ENCODE data around the gene GRK5. TPM values are rescaled to one million over a fixed set of nuclear protein-coding genes. Genes with fewer than 3 reads are reported as not detected.

Gene GRK5
- total RNA-seq, 1 experiment from 2014 or later, result 1.2 TPM

GRCh38 chr10:119281581-119282071 lies 74.3 kb downstream of the GRK5 start:
- Mint-ChIP-seq H3K36me3 (ENCODE audit: insufficient read depth in 1 of 3, low read depth in 3 of 3) (no peaks in the 10 kb centered on the region), H3K27me3 (ENCODE audit: low read depth) (peaks cover 4% of the 10 kb centered on the region), H3K4me3 (no peak overlapping the region), H3K27ac (no peak overlapping the region; a peak in 1 of 7 replicates), H3K9me3 (no peaks in the 10 kb centered on the region), H3K4me1 (peaks cover 0 to 11% of the 10 kb centered on the region in 2 experiments; a peak in 2 of 4 replicates)
- Histone ChIP-seq H3K27me3 (ENCODE audit: insufficient read depth, low read length) (no peaks in the 10 kb centered on the region), H2BK120ac (ENCODE audit: low read depth, low read length, poor library complexity, severe bottlenecking) (no peak overlapping the region), H3K4ac (ENCODE audit: low read depth, low read length) (no peak overlapping the region), H3K14ac (ENCODE audit: insufficient read depth, low read length) (no peak overlapping the region), H3K27ac (ENCODE audit: insufficient read length, low read depth, low read length) (no peak overlapping the region), H3T11ph (ENCODE audit: low read length) (no peak overlapping the region), H4K20me1 (ENCODE audit: control insufficient read depth, insufficient read depth, insufficient read length) (no peaks in the 10 kb centered on the region), H4K8ac (replicated peaks; ENCODE audit: insufficient read length, low read depth, low read length) (no peak overlapping the region), H3K23ac (ENCODE audit: insufficient read length, low read depth, low read length) (no peak overlapping the region), H2BK15ac (ENCODE audit: low read depth, low read length) (no peak overlapping the region), H3K9me3 (ENCODE audit: control insufficient read depth, low read depth, low read length) (no peaks in the 10 kb centered on the region), H3K79me1 (ENCODE audit: insufficient read depth, low read depth, low read length, poor library complexity, severe bottlenecking) (no peaks in the 10 kb centered on the region), H3K79me2 (ENCODE audit: insufficient read depth, low read length) (no peaks in the 10 kb centered on the region), H3K9ac (ENCODE audit: extremely low read depth, insufficient read length, low read length) (no peak overlapping the region), H2BK12ac (ENCODE audit: insufficient read length, low read depth, low read length) (no peak overlapping the region), H3K23me2 (ENCODE audit: insufficient read length, low read depth, low read length, poor library complexity, severe bottlenecking) (no peaks in the 10 kb centered on the region), H3K18ac (ENCODE audit: insufficient read length, low read depth, low read length) (no peak overlapping the region), H2BK5ac (ENCODE audit: insufficient read length, low read length) (no peak overlapping the region), H2AK5ac (ENCODE audit: insufficient read length, low read length) (no peak overlapping the region), H3K56ac (ENCODE audit: insufficient read length, low read depth, low read length) (no peak overlapping the region), H4K5ac (ENCODE audit: insufficient read length, low read depth, low read length) (no peak overlapping the region), H2BK20ac (ENCODE audit: low read depth, low read length, poor library complexity, severe bottlenecking) (no peak overlapping the region), H3K4me2 (ENCODE audit: insufficient read depth, insufficient read length, low read length) (no peak overlapping the region), H4K91ac (ENCODE audit: insufficient read length, low read depth, low read length) (no peak overlapping the region), H3K4me1 (ENCODE audit: insufficient read depth, low read length) (no peaks in the 10 kb centered on the region), H2AFZ (ENCODE audit: low read length) (no peak overlapping the region)
- no peak for DNase-seq
- TF ChIP-seq CTCF (conservative IDR thresholded peaks at IDR 0.05), result no peak
- no CpG with 5 or more reads among the region's 13 CpGs for WGBS (ENCODE audit: extremely low coverage, insufficient read length, low lambda C conversion rate)

Data from H9 (cell line).